ENCODE data around the gene XPO5. TPM values are rescaled to one million over a fixed set of nuclear protein-coding genes. Genes with fewer than 3 reads are reported as not detected.

The XPO5 gene
- total and polyA plus RNA-seq, 2 of the 4 experiments (the other 2 are of a cell fraction): 29.0 to 30.1 TPM

- ATAC-seq (ENCODE audit: low read depth): peak; percentile 91
- peak; percentile 98 for TF ChIP-seq MXI1 (IDR thresholded peaks at IDR 0.05; ENCODE audit: borderline replicate concordance, low read depth, low read length)
- no peak for TF ChIP-seq RFX5 (IDR thresholded peaks at IDR 0.05; ENCODE audit: low read depth, low read length)
- TF ChIP-seq FOS (IDR thresholded peaks at IDR 0.05; ENCODE audit: low read depth, low read length): no peak
- no peak for TF ChIP-seq CHD1 (IDR thresholded peaks at IDR 0.05; ENCODE audit: low read depth, low read length)
- no peak for TF ChIP-seq MAFK (IDR thresholded peaks at IDR 0.05; ENCODE audit: low read depth, low read length)
- TF ChIP-seq USF2 (IDR thresholded peaks at IDR 0.05; ENCODE audit: low read depth, low read length): peak; percentile 19; the same call in 1 of the 2 replicates
- no peak; the same call in 1 of the 2 replicates for TF ChIP-seq MAZ (IDR thresholded peaks at IDR 0.05; ENCODE audit: borderline replicate concordance, low read depth, low read length)
- TF ChIP-seq RAD21 (IDR thresholded peaks at IDR 0.05; ENCODE audit: low read length): no peak
- peak; percentile 90 for TF ChIP-seq POLR2A (IDR thresholded peaks at IDR 0.05; ENCODE audit: low read depth, low read length)
- no peak for TF ChIP-seq ELK1 (IDR thresholded peaks at IDR 0.05; ENCODE audit: borderline replicate concordance, low read depth, low read length)
- no peak for TF ChIP-seq BHLHE40 (IDR thresholded peaks at IDR 0.05; ENCODE audit: low read depth, low read length)
- no peak for TF ChIP-seq NFE2L2 (IDR thresholded peaks at IDR 0.05; ENCODE audit: low read depth, low read length)
- TF ChIP-seq CEBPB (IDR thresholded peaks at IDR 0.05; ENCODE audit: low read depth, low read length): peak; percentile 37; the same call in 1 of the 2 replicates
- TF ChIP-seq CTCF (conservative IDR thresholded peaks at IDR 0.05; ENCODE audit: low read depth, low read length): no peak
Observed at GRCh38 chr6:43516697-43517504, 58.9 kb downstream of the XPO5 start, which contains the start of the genes POLR1C and YIPF3. POLR1C (plus strand) TSS chr6:43517089; CDS start chr6:43517110, 21 bp downstream. YIPF3 (minus strand) TSS chr6:43516926; CDS start chr6:43516807, 119 bp downstream.

More at GRCh38 chr6:43516697-43517504, 58.9 kb downstream of the XPO5 start, which contains the start of the genes POLR1C and YIPF3:
- H2BK5ac ChIP-seq (ENCODE audit: low read depth, low read length, poor library complexity, severe bottlenecking): peak within 1 kb of the TSS; percentile 67
- H2BK20ac ChIP-seq (ENCODE audit: low read depth, low read length): no peak within 1 kb of the TSS
- peak within 1 kb of the TSS; percentile 73 for H4K91ac ChIP-seq (ENCODE audit: insufficient read depth, low read depth, low read length)
- H3K79me1 ChIP-seq (ENCODE audit: low read depth in 1 of 2, low read length in 2 of 2): peaks cover 29 to 54% of the 10 kb centered on the region in 2 experiments
- ChIA-PET CTCF (interaction anchor here (1.1 kb wide), 1 partner anchor 9 kb away, joined by 3 read pairs; no protein-coding TSS in a partner anchor), POLR2A (ENCODE audit: unreplicated experiment) (interaction anchor here (0.6 kb wide), 1 partner anchor 38 kb away, joined by 12 read pairs; no protein-coding TSS in a partner anchor)
- H3K14ac ChIP-seq (replicated peaks; ENCODE audit: low read depth, low read length): peak within 1 kb of the TSS; percentile 100
- no peak within 1 kb of the TSS; the same call in 2 of the 3 replicates for H2BK15ac ChIP-seq (ENCODE audit: low read depth, low read length)
- peak within 1 kb of the TSS; percentile 85 for H4K5ac ChIP-seq (ENCODE audit: low read depth, low read length)
- DNase-seq: peak; percentile 97
- BruUV-seq (replicated peaks): no TSS peak
- peak within 1 kb of the TSS; percentile 98 for H2AFZ ChIP-seq (replicated peaks; ENCODE audit: low read length, poor library complexity)
- peak within 1 kb of the TSS; percentile 96 for H3K9ac ChIP-seq (ENCODE audit: low read depth, low read length)
- intact Hi-C loops (cut with micrococcal nuclease) (no loop called here), dilution Hi-C loops (cut with HindIII; ENCODE audit: low sequenced_read_pairs, unreplicated experiment) (no loop called here), in situ Hi-C loops (cut with MboI; ENCODE audit: low sequenced_read_pairs) (no loop called here)
- WGBS, 2 experiments (ENCODE audit: extremely low coverage in 2 of 2, insufficient read length in 1 of 2): 0% methylated on average over 35 of the region's 57 CpGs; no CpG with 5 or more reads in 1 of the 2 experiments
- peak within 1 kb of the TSS; percentile 83 for H3K27ac ChIP-seq (ENCODE audit: insufficient read depth, low read length)
- H3K36me3 ChIP-seq (ENCODE audit: control insufficient read depth, insufficient read depth, low read length): peaks cover 53% of the 10 kb centered on the region
- peaks cover 10% of the 10 kb centered on the region for H3K4me1 ChIP-seq (ENCODE audit: control insufficient read depth, insufficient read depth, low read length)
- peak within 1 kb of the TSS; percentile 80 for H3K4me3 ChIP-seq (ENCODE audit: insufficient read depth, low read depth, low read length)
- H4K20me1 ChIP-seq (ENCODE audit: insufficient read depth, low read length): no peaks in the 10 kb centered on the region; the same call in 1 of the 2 replicates
- peak within 1 kb of the TSS; percentile 56; the same call in 1 of the 2 replicates for H3K18ac ChIP-seq (ENCODE audit: low read depth, low read length)
- H3K27me3 ChIP-seq (ENCODE audit: control insufficient read depth, insufficient read depth, low read length): no peaks in the 10 kb centered on the region
- H3K9me3 ChIP-seq (ENCODE audit: control insufficient read depth, insufficient read depth, low read length): no peaks in the 10 kb centered on the region
- H3K4me2 ChIP-seq (ENCODE audit: low read depth, low read length): peak within 1 kb of the TSS; percentile 77
- H3K4ac ChIP-seq (ENCODE audit: low read depth, low read length): peak within 1 kb of the TSS; percentile 99
- H2AK9ac ChIP-seq (replicated peaks; ENCODE audit: low read depth, low read length, poor library complexity): peak within 1 kb of the TSS; percentile 99
- peak within 1 kb of the TSS; percentile 90 for H3K56ac ChIP-seq (ENCODE audit: extremely low read depth, insufficient read depth, low read length)
- peak within 1 kb of the TSS; percentile 94 for H2AK5ac ChIP-seq (ENCODE audit: low read depth, low read length)
- H2BK120ac ChIP-seq (ENCODE audit: low read depth, low read length): peak within 1 kb of the TSS; percentile 45
- 0 out of 2 replicates have a peak, but pooled peaks cover 9% of the 10 kb centered on the region for H3K9me1 ChIP-seq (ENCODE audit: insufficient read depth, low read length)
- H4K8ac ChIP-seq (ENCODE audit: low read depth in 2 of 2, low read length in 2 of 2): peak within 1 kb of the TSS; percentile 81 to 100
- peak within 1 kb of the TSS; percentile 100 for H3K23ac ChIP-seq (ENCODE audit: low read depth, low read length)
